Measurements from ENCODE around the gene TOGARAM2.

The TOGARAM2 gene

GRCh38 chr2:29024882-29025430, 43.9 kb downstream of the TOGARAM2 start:
- TF ChIP-seq CTCF (IDR thresholded peaks at IDR 0.05; ENCODE audit: control insufficient read depth, extremely low read depth, insufficient read depth) = no peak
- DNase-seq (ENCODE audit: low read depth) = no peak
- no peak overlapping the region for H3K4me3 ChIP-seq (ENCODE audit: low read depth, low read length)

GRCh38 chr2:29025711-29026110, 44.6 kb downstream of the TOGARAM2 start:
- no peak overlapping the region for H3K4me3 ChIP-seq (ENCODE audit: low read depth, low read length)
- no peak for TF ChIP-seq CTCF (IDR thresholded peaks at IDR 0.05; ENCODE audit: control insufficient read depth, extremely low read depth, insufficient read depth)
- no peak for DNase-seq (ENCODE audit: low read depth)

GRCh38 chr2:29031046-29031445, 49.9 kb downstream of the TOGARAM2 start:
- TF ChIP-seq CTCF (IDR thresholded peaks at IDR 0.05; ENCODE audit: control insufficient read depth, extremely low read depth, insufficient read depth) = no peak
- H3K4me3 ChIP-seq (ENCODE audit: low read depth, low read length) = no peak overlapping the region
- DNase-seq (ENCODE audit: low read depth) = no peak

- no peak for DNase-seq (ENCODE audit: low read depth)
- H3K4me3 ChIP-seq (ENCODE audit: low read depth, low read length) = no peak overlapping the region
- TF ChIP-seq CTCF (IDR thresholded peaks at IDR 0.05; ENCODE audit: control insufficient read depth, extremely low read depth, insufficient read depth) = no peak
Measured at GRCh38 chr2:29032189-29032588, 51.1 kb downstream of the TOGARAM2 start.

GRCh38 chr2:29033172-29033571, 52.1 kb downstream of the TOGARAM2 start:
- no peak for TF ChIP-seq CTCF (IDR thresholded peaks at IDR 0.05; ENCODE audit: control insufficient read depth, extremely low read depth, insufficient read depth)
- DNase-seq (ENCODE audit: low read depth) = no peak
- no peak overlapping the region for H3K4me3 ChIP-seq (ENCODE audit: low read depth, low read length)

GRCh38 chr2:29033656-29034055, 52.6 kb downstream of the TOGARAM2 start:
- no peak for DNase-seq (ENCODE audit: low read depth)
- no peak for TF ChIP-seq CTCF (IDR thresholded peaks at IDR 0.05; ENCODE audit: control insufficient read depth, extremely low read depth, insufficient read depth)
- H3K4me3 ChIP-seq (ENCODE audit: low read depth, low read length) = no peak overlapping the region

GRCh38 chr2:29035016-29035745, 54.1 kb downstream of the TOGARAM2 start:
- no peak for TF ChIP-seq CTCF (IDR thresholded peaks at IDR 0.05; ENCODE audit: control insufficient read depth, extremely low read depth, insufficient read depth)
- H3K4me3 ChIP-seq (ENCODE audit: low read depth, low read length) = no peak overlapping the region
- no peak for DNase-seq (ENCODE audit: low read depth)
